TTC549 (cell line): ENCODE results near the gene USP30.
"Not testable (repeated sequence)": the region's sequence is repeated elsewhere in the genome, so short reads cannot be mapped to it uniquely, and the experiment has no call there.

Source experiments
- FAIRE-seq: peaks from 2 replicates; lab custom pipeline; 2012; peaks lifted over from hg19 to GRCh38; lab: Jason Lieb, UNC

Gene USP30

GRCh38 chr12:109053382-109054123 lies 1.2 kb downstream of the USP30 start:
- FAIRE-seq: no peak

- FAIRE-seq: not testable (repeated sequence)
Measured at GRCh38 chr12:109054124-109054513, 1.7 kb downstream of the USP30 start.

DNA sequence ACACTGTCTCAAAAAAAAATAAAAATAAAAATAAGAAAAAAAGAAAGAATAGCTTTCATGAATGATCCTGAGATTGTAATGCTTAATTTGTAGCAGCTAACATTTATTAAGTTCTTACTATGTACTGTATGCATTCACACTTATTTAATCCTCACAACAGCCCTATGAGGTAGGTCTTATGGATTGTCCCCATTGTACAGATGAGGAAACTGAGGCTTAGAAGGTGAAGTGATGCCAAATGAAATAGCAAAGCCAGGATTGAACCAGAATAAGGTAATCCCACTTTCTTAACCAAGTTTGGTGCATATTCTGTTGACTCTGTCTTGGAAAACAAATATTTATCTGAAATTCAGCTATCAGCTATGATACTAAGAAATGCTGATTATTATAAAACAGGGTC lies 2.1 kb downstream of the USP30 start:
- no peak for FAIRE-seq

DNA sequence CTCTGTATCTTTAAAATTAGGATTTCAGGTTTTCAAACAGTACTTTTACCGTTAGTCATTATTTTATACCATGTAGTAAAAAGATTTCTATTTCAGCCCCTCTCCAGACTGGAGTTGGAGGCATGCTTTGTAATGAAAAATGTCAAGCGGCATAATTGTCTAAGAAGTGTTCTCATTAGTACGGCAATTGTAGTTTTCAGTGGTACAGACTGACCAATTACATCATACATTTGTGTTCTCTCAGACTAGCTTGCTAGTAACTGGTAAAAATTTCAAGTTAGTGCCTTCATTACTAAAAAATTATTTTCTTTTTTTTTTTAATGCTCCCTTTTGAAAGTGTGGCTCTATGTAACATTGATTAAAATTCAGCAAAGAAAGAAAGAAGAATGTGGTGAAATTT lies 4.5 kb downstream of the USP30 start:
- FAIRE-seq: no peak

DNA sequence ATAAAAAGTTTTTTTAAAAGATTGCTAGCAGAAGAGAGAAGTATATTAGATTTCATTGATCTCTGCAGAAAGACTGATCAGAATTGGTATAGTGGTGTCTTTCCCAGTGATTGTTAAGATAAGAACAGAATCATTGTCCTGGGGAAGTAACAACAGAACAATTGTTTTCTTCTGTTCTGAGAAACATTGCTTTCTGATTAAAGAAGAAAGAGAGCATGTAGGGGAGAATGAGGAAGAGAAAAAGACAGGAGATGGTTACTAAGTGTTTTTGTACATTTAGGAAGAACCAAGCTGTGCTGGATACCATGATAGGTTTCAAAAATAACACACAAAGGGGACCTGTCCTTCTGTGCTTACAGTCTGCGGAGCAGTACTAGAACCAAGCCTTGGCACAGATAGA lies 5.0 kb downstream of the USP30 start:
- FAIRE-seq: no peak

- no peak for FAIRE-seq
Measured at GRCh38 chr12:109058773-109059172, 6.4 kb downstream of the USP30 start.

DNA sequence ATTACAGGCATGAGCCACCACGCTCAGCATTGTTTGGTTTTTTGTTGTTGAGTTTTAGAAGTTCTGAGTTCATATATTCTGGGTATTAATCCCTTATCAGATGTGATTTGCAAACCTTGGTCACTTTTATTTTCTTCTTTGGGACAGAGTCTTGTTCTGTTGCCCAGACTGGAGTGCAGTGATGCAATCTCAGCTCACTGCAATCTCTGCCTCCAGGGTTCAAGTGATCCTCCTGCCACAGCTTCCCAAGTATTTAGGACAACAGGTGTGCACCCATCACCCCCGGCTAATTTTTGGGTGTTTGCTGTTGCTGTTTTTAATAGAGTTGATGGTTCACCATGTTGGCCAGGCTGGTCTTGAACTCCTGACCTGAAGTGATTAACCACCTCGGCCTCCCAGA lies 11.8 kb downstream of the USP30 start:
- no peak for FAIRE-seq

GRCh38 chr12:109065154-109065852 lies 12.9 kb downstream of the USP30 start:
- FAIRE-seq: no peak

- no peak for FAIRE-seq
Measured at GRCh38 chr12:109065853-109066193, 13.4 kb downstream of the USP30 start.

- FAIRE-seq: no peak
Measured at GRCh38 chr12:109069307-109070271, 17.2 kb downstream of the USP30 start.

DNA sequence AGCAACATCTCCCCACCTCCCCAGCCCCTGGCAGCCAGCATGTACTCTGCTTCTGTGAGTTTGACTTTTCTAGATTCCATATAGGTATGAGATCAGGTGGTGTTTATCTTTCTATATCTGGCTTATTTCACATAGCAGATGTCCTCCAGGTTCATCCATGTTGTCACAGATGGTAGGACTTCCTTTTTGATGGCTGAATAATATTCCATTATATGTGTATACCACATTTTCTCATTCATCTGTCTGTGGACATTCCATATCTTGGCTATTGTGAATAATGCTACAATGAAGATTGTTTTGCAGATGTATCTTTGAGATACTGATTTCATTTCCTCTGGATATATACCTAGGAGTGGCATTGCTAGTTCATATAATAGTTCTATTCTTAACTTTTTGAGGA lies 22.5 kb downstream of the USP30 start:
- no peak for FAIRE-seq

GRCh38 chr12:109082751-109083150 lies 30.4 kb downstream of the USP30 start:
- FAIRE-seq: no peak

GRCh38 chr12:109084425-109084824 lies 32.0 kb downstream of the USP30 start:
- no peak for FAIRE-seq

DNA sequence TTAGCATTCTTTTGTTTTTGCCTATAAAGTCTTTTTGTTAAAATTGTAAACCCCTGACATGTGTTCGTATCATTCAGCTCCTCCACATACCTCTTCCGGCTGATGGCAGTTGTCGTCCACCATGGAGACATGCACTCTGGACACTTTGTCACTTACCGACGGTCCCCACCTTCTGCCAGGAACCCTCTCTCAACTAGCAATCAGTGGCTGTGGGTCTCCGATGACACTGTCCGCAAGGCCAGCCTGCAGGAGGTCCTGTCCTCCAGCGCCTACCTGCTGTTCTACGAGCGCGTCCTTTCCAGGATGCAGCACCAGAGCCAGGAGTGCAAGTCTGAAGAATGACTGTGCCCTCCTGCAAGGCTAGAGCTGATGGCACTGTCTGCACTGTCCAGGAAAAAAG lies 33.2 kb downstream of the USP30 start:
- FAIRE-seq: no peak

DNA sequence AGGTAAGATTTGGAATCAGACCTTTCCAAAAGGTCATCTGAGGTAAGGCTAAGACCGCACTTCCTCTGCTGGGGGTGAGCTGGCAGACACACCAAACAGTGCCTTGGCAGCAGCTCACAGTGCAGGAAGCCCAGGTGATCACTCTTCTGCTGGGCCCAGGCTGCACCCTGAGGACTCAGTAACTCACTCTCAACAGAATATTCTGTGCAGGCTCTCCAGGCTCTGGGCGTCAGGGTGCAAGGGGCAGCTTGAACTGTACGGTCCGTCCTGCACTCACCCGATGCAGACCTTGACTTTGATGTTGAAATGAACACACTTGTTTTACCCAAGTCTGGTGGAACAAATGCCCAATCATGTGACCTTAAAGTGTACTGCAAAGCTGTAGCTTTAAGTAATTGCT lies 34.9 kb downstream of the USP30 start:
- FAIRE-seq: no peak

DNA sequence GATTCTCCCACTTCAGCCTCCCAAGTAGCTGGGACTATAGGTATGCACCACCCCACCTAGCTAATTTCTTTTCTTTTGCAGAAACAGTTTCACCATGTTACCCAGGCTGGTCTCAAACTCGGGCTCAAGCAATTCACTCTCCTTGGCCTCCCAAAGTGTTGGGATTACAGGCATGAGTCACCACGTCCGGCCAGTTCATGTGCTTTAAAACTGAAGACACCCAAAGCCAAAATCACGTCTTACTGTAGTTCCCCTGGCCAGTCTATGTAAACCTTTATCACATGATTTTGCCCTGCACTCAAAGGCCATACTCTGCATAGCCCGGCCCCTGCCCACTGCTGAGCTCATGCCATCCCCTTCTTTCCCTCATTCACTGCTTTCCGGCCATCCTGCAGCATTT lies 36.4 kb downstream of the USP30 start:
- no peak for FAIRE-seq

- FAIRE-seq: no peak
Measured at GRCh38 chr12:109089683-109090082, 37.3 kb downstream of the USP30 start.

- no peak for FAIRE-seq
Measured at GRCh38 chr12:109092497-109093021, 40.2 kb downstream of the USP30 start.

- no peak for FAIRE-seq
Measured at GRCh38 chr12:109093022-109093918, 40.9 kb downstream of the USP30 start, which contains the start of gene ALKBH2. Gene ALKBH2, minus strand, starts transcription at chr12:109093472. Its CDS starts 686 bp downstream, at chr12:109092786.

GRCh38 chr12:109097140-109097434 lies 44.7 kb downstream of the USP30 start:
- FAIRE-seq: no peak

- peak; percentile 52 for FAIRE-seq
Measured at GRCh38 chr12:109097435-109098182, 45.2 kb downstream of the USP30 start, which contains the start of gene UNG. Gene UNG, plus strand, starts transcription at chr12:109097597. Its CDS starts 83 bp downstream, at chr12:109097680.
